Bronchial epithelial cell (primary cell): ENCODE results near the gene SYPL2. TPM values are rescaled to one million over a fixed set of nuclear protein-coding genes. Genes with fewer than 3 reads are reported as not detected.

Experiments used
- DNase-seq: peaks from one replicate; pipeline ENCODE4 v3.0.0-alpha.2; 2010; ENCODE audit warnings: low read depth
- FAIRE-seq: peaks from 2 replicates; lab custom pipeline; 2011; peaks lifted over from hg19 to GRCh38; lab: Jason Lieb, UNC
- H3K27me3 ChIP-seq: 2 replicates; pipeline ENCODE4 v1.5.1; 2011; ENCODE audit warnings: low read length; ENCODE audit not compliant: control insufficient read depth, insufficient read depth
- H3K36me3 ChIP-seq: 2 replicates; pipeline ENCODE4 v1.5.1; 2011; ENCODE audit warnings: low read length; ENCODE audit not compliant: control insufficient read depth, insufficient read depth
- H3K4me3 ChIP-seq: 2 replicates; pipeline ENCODE4 v1.5.1; 2011; ENCODE audit warnings: mild to moderate bottlenecking, low read depth, low read length, control low read depth
- total RNA-seq: library from RNA; depleted of rRNA; stranded (reverse); fragments of >200 nt; gene quantifications from 2 replicates; pipeline ENCODE4 v1.2.1, GENCODE V29; 2014
- TF ChIP-seq, protein P1 (sequence below): IDR thresholded peaks from 2 replicates; pipeline ENCODE4 v1.5.1; 2011; ENCODE audit warnings: mild to moderate bottlenecking, moderate library complexity, low read length, control low read depth, inconsistent platforms; ENCODE audit not compliant: insufficient read depth, severe bottlenecking

The SYPL2 gene
- total RNA-seq, 1 donor from 2014 or later: not detected

DNA sequence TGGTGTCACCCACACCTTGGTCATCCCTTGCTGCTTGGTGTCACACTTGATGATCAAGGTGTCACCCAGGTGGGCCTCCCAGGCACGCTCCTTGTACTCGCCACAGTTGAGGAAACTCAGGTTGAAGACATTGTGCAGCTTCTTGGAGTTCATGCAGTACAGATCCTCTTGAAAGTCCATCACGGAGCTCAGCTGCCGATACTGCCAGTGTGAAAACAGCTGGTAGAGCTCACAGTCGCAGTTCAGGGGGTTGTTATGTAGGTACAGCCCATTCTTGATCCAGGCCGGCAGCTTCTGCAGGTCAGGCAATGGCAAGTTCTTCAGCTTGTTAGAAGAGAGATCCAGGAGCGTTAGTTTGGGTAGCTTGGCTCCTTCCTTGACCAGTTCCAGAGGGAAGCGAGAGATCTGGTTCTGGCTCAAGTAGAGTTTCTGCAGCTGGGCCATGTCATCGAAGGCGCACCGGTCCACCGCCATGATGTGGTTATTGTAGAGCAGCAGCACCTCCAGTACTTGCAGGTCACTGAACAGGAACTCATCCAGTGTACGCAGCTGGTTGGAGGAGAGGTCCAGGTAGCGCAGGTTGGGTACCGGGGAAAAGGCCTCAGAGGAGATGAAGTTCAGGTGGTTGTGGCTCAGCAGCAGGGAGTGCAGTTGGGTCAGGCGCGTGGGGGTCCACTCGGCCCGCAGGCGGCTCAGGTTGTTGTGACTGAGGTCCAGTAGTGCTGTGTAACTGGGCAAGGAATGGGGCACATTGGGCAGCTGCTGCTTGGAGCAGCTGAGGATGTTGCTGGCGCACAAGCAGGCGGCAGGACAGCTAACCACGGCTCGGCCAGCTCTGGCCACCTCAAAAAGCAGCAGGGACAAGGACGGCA, 41.9 kb downstream of the SYPL2 start:
- no peak for DNase-seq
- FAIRE-seq: no peak
- no peaks in the 10 kb centered on the region for H3K36me3 ChIP-seq
- TF ChIP-seq, protein P1, sequence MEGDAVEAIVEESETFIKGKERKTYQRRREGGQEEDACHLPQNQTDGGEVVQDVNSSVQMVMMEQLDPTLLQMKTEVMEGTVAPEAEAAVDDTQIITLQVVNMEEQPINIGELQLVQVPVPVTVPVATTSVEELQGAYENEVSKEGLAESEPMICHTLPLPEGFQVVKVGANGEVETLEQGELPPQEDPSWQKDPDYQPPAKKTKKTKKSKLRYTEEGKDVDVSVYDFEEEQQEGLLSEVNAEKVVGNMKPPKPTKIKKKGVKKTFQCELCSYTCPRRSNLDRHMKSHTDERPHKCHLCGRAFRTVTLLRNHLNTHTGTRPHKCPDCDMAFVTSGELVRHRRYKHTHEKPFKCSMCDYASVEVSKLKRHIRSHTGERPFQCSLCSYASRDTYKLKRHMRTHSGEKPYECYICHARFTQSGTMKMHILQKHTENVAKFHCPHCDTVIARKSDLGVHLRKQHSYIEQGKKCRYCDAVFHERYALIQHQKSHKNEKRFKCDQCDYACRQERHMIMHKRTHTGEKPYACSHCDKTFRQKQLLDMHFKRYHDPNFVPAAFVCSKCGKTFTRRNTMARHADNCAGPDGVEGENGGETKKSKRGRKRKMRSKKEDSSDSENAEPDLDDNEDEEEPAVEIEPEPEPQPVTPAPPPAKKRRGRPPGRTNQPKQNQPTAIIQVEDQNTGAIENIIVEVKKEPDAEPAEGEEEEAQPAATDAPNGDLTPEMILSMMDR: no peak
- H3K27me3 ChIP-seq: peaks cover 4% of the 10 kb centered on the region
- no peak overlapping the region for H3K4me3 ChIP-seq

DNA sequence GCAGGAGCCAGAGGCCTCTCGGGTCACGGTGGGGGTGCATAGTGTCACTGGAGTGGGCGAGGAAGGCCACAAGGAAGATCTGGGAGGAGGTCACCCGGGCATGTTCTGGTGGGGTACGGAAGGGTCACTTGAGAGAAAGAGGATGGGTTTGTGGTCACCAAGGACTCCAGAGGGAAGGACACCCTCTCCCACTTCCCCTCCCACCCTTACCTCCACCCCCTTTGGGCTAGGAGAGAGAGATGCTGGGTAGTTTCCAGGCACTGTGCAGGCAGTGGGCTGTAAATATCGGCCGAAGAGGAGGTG, 42.5 kb downstream of the SYPL2 start:
- no peak for DNase-seq
- TF ChIP-seq, protein P1: no peak
- FAIRE-seq: no peak
- Histone ChIP-seq H3K27me3 (peaks cover 4% of the 10 kb centered on the region), H3K4me3 (peak overlapping the region; percentile 41), H3K36me3 (no peaks in the 10 kb centered on the region)

DNA sequence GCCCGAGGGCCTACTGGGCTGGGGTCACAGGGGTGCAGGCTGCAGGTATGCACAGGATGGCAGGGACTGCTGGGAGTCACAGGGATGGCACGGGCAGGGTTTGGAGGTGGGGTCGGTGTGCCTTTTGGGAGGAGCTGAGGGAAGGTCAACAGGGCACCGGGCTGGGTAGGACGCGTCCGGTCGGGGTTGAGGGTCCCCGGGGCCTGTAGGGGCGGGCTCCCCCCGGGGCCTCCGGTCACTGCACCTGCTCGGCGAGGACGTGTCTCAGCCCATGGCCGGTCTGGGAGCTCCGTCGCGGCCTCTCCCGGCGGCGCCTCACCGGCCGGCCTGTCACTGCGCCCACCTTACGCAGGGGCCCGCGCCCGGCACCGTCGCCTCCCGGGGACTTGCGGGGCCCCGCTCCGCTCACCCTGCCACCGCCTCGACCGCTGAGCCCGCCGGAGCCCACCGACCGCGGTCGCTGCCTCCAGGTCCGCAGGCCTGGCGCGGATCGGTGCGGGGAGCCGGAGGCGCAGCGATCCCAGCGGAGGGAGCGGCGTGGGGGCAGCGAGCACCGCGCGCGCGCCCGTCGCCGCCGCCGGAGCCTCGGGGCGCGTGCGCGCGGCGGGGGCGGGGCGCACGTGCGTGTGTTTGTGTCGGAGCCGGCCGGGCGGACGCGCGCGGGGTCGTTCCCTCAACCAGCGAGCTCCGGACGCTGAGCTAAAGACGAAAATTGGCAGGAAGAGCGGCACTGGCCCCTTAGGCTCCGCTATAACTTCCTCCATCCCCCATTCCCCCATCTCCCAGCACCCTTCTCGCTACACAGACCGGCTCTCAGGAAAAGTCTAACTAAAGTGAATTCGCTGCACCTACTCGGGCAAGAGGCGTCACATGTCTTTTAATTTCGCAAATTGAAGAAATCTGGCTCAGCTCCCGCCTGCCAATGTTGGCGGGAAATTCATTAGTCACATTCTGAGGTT, 43.1 kb downstream of the SYPL2 start, which contains the start of gene AMIGO1:
Gene AMIGO1 (minus strand): TSS at position 552 of the 959 bp plus-strand sequence. CDS start 815 bp downstream, outside the sequence.
- H3K27me3 ChIP-seq: peaks cover 4% of the 10 kb centered on the region
- DNase-seq (no peak), FAIRE-seq (no peak)
- H3K36me3 ChIP-seq: no peaks in the 10 kb centered on the region
- H3K4me3 ChIP-seq: peak within 1 kb of the TSS; percentile 41
- TF ChIP-seq, protein P1: no peak

DNA sequence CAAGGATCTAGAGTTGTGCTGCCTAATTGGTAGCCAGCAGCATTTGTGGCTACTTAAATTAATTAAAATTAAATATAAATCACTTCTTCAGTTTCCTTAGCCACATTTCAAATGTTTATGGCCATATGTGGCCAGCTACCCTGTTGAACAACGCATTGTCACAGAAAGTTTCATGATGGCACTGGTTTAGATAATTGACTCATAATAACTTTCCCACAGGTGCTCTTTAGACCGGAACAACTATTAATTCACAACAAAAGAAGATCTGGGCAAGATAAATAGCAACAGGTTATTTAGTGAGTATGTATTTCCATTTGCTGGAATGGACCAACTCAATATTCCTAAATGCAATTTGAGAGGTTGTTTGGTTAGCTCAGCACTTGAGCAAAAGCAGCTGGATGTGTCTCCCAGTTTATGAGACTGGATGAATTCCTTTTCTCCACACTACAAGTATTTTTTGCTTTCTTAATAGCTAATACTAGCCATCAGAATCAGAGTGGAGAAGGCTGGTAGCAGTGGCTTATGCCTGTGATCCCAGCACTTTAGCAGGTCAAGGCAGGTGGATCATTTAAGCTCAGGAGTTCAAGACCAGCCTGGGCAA, 46.9 kb downstream of the SYPL2 start:
- Histone ChIP-seq H3K27me3 (peaks cover 4% of the 10 kb centered on the region), H3K4me3 (no peak overlapping the region), H3K36me3 (no peaks in the 10 kb centered on the region)
- FAIRE-seq: no peak
- DNase-seq: no peak
- TF ChIP-seq, protein P1: no peak

DNA sequence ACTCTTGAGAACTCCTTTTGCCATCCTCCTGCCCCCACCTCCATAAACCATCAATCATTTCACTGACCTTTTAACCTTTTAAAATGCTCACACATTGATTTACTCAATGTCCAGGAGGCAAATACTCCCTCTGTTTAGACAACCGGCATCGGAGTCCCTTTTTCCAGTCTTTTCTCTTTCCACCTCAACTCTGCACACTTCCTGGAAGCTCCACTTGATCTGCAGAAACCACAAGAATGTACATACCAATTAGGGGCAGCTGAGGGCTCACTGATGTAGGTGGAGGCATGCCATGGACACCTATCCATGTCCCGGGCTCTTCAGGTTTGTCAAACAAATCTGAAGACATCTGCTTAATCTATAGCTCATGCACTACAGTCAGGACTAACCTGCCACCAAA, 48.5 kb downstream of the SYPL2 start:
- H3K27me3 ChIP-seq: peaks cover 2% of the 10 kb centered on the region
- TF ChIP-seq, protein P1: no peak
- H3K4me3 ChIP-seq: no peak overlapping the region
- FAIRE-seq: no peak
- DNase-seq: no peak
- H3K36me3 ChIP-seq: no peaks in the 10 kb centered on the region
